HepG2 (cell line): ENCODE data around the gene GPR65.

Experiments
- ARID2 ChIP-seq: sonication (generic); formaldehyde crosslinking; IDR thresholded peaks from 2 replicates; pipeline ENCODE4 v1.8.1; 2022; ENCODE audit warnings: mild to moderate bottlenecking, missing genetic modification reagents, borderline replicate concordance
- CBX2 ChIP-seq, 2 experiments: fragments of 200-600 bp in 1 of 2; sonication (generic); formaldehyde crosslinking in 1 of 2; IDR thresholded peaks; 2 replicates each; pipeline versions ENCODE4 v1.7.0 to v1.8.1; 2018 to 2022; ENCODE audit warnings: low read depth in 2 of 2, low read length in 1 of 2, mild to moderate bottlenecking in 1 of 2, missing genetic modification reagents in 1 of 2
- HNF4G ChIP-seq, 2 experiments: sonication (generic) in 1 of 2; formaldehyde crosslinking in 1 of 2; IDR thresholded peaks; 2 replicates each; pipeline versions ENCODE4 v1.4.0 to v1.6.1; 2011 to 2020; ENCODE audit warnings: borderline replicate concordance in 2 of 2, low read depth in 2 of 2, mild to moderate bottlenecking in 2 of 2, low read length in 1 of 2, missing genetic modification reagents in 1 of 2, moderate library complexity in 1 of 2
- IKZF4 ChIP-seq: sonication (generic); formaldehyde crosslinking; IDR thresholded peaks from 2 replicates; pipeline ENCODE4 v1.5.1; 2020; ENCODE audit warnings: borderline replicate concordance, mild to moderate bottlenecking, low read depth, missing genetic modification reagents; ENCODE audit errors: not compliant biosample characterization
- MED8 ChIP-seq: sonication (generic); formaldehyde crosslinking; IDR thresholded peaks from 2 replicates; pipeline ENCODE4 v1.8.1; 2023; ENCODE audit warnings: mild to moderate bottlenecking, missing genetic modification reagents; ENCODE audit not compliant: insufficient replicate concordance
- PBX3 ChIP-seq: sonication (generic); formaldehyde crosslinking; IDR thresholded peaks from 2 replicates; pipeline ENCODE4 v1.8.1; 2023; ENCODE audit warnings: missing genetic modification reagents, inconsistent platforms, borderline replicate concordance
- RXRB ChIP-seq: IDR thresholded peaks from 2 replicates; pipeline ENCODE4 v1.6.1; 2016; ENCODE audit warnings: borderline replicate concordance, missing genetic modification reagents, missing compliant biosample characterization
- SKI ChIP-seq: fragments of 450-650 bp; IDR thresholded peaks from one replicate; pipeline ENCODE4 v1.6.1; 2018; ENCODE audit warnings: mild to moderate bottlenecking; ENCODE audit not compliant: partially characterized antibody
- TARDBP ChIP-seq: sonication (generic); formaldehyde crosslinking; IDR thresholded peaks from 2 replicates; pipeline ENCODE4 v1.8.0; 2022; ENCODE audit warnings: mild to moderate bottlenecking, missing genetic modification reagents
- TBL1XR1 ChIP-seq: fragments of 150-350 bp; IDR thresholded peaks from 2 replicates; pipeline ENCODE4 v1.6.1; 2014; ENCODE audit warnings: borderline replicate concordance, low read length; ENCODE audit not compliant: partially characterized antibody
- UBTF ChIP-seq: sonication (generic); formaldehyde crosslinking; IDR thresholded peaks from 2 replicates; pipeline ENCODE4 v1.4.0; 2020; ENCODE audit warnings: mild to moderate bottlenecking, missing genetic modification reagents
- TF ChIP-seq, protein P1 (sequence below): sonication (generic); formaldehyde crosslinking; conservative IDR thresholded peaks from 2 replicates; pipeline ENCODE4 v1.4.0; 2020; ENCODE audit warnings: missing genetic modification reagents
- TF ChIP-seq, protein P2 (sequence below): sonication (generic); formaldehyde crosslinking; IDR thresholded peaks from 2 replicates; pipeline ENCODE4 v1.5.0; 2020; ENCODE audit warnings: mild to moderate bottlenecking, missing genetic modification reagents, moderate library complexity

DNA sequence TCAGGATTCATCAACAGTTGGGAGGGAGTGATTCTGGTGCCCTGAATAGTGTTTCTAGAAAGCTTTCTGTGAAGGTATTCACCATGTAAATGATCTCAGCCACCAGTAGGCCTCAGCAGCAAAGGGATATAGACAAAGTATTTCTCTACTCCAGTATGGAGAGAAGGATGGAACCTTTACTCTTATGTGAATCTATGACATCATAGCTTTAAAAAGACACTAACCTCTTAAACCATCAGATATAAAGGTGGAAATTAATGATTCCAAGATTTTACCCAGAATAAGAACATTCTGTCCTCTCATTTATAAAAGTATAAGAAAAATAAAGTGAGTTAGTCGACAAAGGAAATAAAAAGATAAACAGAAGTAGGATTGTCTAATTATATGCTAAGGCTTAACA is 4.6 kb downstream of the GPR65 start:
- TF ChIP-seq PBX3 (CRISPR knock-in tag) (no peak), TARDBP (CRISPR knock-in tag) (no peak), HNF4G (IDR thresholded peaks at IDR 0.05; ENCODE audit: borderline replicate concordance, low read depth, low read length) (no peak), HNF4G (CRISPR knock-in tag; IDR thresholded peaks at IDR 0.05; ENCODE audit: borderline replicate concordance, low read depth) (no peak), MED8 (CRISPR knock-in tag) (no peak), SKI (no peak), TBL1XR1 (no peak), ARID2 (no peak), UBTF (CRISPR knock-in tag) (no peak), CBX2 (IDR thresholded peaks at IDR 0.05; ENCODE audit: low read depth, low read length) (no peak), CBX2 (CRISPR knock-in tag; IDR thresholded peaks at IDR 0.05; ENCODE audit: low read depth) (no peak), IKZF4 (CRISPR knock-in tag) (no peak), RXRB (CRISPR knock-in tag) (no peak)
- TF ChIP-seq, protein P1, sequence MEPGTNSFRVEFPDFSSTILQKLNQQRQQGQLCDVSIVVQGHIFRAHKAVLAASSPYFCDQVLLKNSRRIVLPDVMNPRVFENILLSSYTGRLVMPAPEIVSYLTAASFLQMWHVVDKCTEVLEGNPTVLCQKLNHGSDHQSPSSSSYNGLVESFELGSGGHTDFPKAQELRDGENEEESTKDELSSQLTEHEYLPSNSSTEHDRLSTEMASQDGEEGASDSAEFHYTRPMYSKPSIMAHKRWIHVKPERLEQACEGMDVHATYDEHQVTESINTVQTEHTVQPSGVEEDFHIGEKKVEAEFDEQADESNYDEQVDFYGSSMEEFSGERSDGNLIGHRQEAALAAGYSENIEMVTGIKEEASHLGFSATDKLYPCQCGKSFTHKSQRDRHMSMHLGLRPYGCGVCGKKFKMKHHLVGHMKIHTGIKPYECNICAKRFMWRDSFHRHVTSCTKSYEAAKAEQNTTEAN (CRISPR knock-in tag): no peak
- TF ChIP-seq, protein P2, sequence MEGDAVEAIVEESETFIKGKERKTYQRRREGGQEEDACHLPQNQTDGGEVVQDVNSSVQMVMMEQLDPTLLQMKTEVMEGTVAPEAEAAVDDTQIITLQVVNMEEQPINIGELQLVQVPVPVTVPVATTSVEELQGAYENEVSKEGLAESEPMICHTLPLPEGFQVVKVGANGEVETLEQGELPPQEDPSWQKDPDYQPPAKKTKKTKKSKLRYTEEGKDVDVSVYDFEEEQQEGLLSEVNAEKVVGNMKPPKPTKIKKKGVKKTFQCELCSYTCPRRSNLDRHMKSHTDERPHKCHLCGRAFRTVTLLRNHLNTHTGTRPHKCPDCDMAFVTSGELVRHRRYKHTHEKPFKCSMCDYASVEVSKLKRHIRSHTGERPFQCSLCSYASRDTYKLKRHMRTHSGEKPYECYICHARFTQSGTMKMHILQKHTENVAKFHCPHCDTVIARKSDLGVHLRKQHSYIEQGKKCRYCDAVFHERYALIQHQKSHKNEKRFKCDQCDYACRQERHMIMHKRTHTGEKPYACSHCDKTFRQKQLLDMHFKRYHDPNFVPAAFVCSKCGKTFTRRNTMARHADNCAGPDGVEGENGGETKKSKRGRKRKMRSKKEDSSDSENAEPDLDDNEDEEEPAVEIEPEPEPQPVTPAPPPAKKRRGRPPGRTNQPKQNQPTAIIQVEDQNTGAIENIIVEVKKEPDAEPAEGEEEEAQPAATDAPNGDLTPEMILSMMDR: no peak
